ENCODE data around the gene GGCX. TPM values are rescaled to one million over a fixed set of nuclear protein-coding genes. Genes with fewer than 3 reads are reported as not detected.
A peak's percentile ranks its signal among the peaks of the same experiment; 100 is the strongest.

GGCX gene
- total and polyA plus RNA-seq, 2 of the 13 experiments (the other 11 are each of a cell fraction or from before 2014, with no cell fraction given): 72.5 to 103 TPM

GRCh38 chr2:85577386-85578242 lies 16.3 kb upstream of the GGCX start, which contains the start of gene VAMP8 (continued):
- no peak for TF ChIP-seq SKI (IDR thresholded peaks at IDR 0.05; ENCODE audit: partially characterized antibody)
- TF ChIP-seq ZNF598 (CRISPR knock-in tag; IDR thresholded peaks at IDR 0.05; ENCODE audit: borderline replicate concordance): no peak
- no peak for TF ChIP-seq SRY (CRISPR knock-in tag; IDR thresholded peaks at IDR 0.05)
- TF ChIP-seq ZNF746 (CRISPR knock-in tag; IDR thresholded peaks at IDR 0.05): no peak
- no peak for TF ChIP-seq NFIB (CRISPR knock-in tag; IDR thresholded peaks at IDR 0.05; ENCODE audit: borderline replicate concordance)
- no peak for TF ChIP-seq ZNF674 (CRISPR knock-in tag; IDR thresholded peaks at IDR 0.05; ENCODE audit: low read depth)
- TF ChIP-seq MNT (IDR thresholded peaks at IDR 0.05): no peak
- no peak for TF ChIP-seq ZNF709 (CRISPR knock-in tag; IDR thresholded peaks at IDR 0.05)
- no peak for TF ChIP-seq HIVEP1 (CRISPR knock-in tag; IDR thresholded peaks at IDR 0.05)
- TF ChIP-seq NR2F2 (IDR thresholded peaks at IDR 0.05; ENCODE audit: borderline replicate concordance, low read depth): 0 out of 2 replicates have a peak, but pooled peaks have one; percentile 44
- TF ChIP-seq AHR (CRISPR knock-in tag; IDR thresholded peaks at IDR 0.05): no peak
- no peak for TF ChIP-seq ZNF724P (CRISPR knock-in tag; IDR thresholded peaks at IDR 0.05; ENCODE audit: borderline replicate concordance)
- TF ChIP-seq ZNF281 (CRISPR knock-in tag; IDR thresholded peaks at IDR 0.05; ENCODE audit: borderline replicate concordance): no peak
- no peak; the same call in 1 of the 2 replicates for TF ChIP-seq TFAP4 (IDR thresholded peaks at IDR 0.05; ENCODE audit: borderline replicate concordance, low read depth)
- TF ChIP-seq ZNF441 (CRISPR knock-in tag; IDR thresholded peaks at IDR 0.05; ENCODE audit: borderline replicate concordance): no peak
- TF ChIP-seq, protein P1, sequence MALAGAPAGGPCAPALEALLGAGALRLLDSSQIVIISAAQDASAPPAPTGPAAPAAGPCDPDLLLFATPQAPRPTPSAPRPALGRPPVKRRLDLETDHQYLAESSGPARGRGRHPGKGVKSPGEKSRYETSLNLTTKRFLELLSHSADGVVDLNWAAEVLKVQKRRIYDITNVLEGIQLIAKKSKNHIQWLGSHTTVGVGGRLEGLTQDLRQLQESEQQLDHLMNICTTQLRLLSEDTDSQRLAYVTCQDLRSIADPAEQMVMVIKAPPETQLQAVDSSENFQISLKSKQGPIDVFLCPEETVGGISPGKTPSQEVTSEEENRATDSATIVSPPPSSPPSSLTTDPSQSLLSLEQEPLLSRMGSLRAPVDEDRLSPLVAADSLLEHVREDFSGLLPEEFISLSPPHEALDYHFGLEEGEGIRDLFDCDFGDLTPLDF (CRISPR knock-in tag; IDR thresholded peaks at IDR 0.05): no peak
- no peak for TF ChIP-seq HNRNPK (IDR thresholded peaks at IDR 0.05; ENCODE audit: low read depth, low read length, poor library complexity, severe bottlenecking)
- no peak for TF ChIP-seq ZNF747 (CRISPR knock-in tag; IDR thresholded peaks at IDR 0.05; ENCODE audit: borderline replicate concordance)
- TF ChIP-seq SP4 (CRISPR knock-in tag; IDR thresholded peaks at IDR 0.05): peak; percentile 46; the same call in 1 of the 2 replicates
- TF ChIP-seq MTF2 (CRISPR knock-in tag; IDR thresholded peaks at IDR 0.05; ENCODE audit: borderline replicate concordance): no peak
- TF ChIP-seq ZNF564 (CRISPR knock-in tag; IDR thresholded peaks at IDR 0.05): no peak
- TF ChIP-seq ZNF704 (CRISPR knock-in tag; IDR thresholded peaks at IDR 0.05; ENCODE audit: borderline replicate concordance): no peak

Measured in HepG2 (cell line).